ENCODE data around the gene MAP2K7. TPM values are rescaled to one million over a fixed set of nuclear protein-coding genes. Genes with fewer than 3 reads are reported as not detected.

MAP2K7 gene
- polyA plus RNA-seq, 1 donor (not counting 4 experiments of a cell fraction or from before 2014, with no cell fraction given) = 8.4 TPM

- FAIRE-seq = no peak
- H3K36me3 ChIP-seq (ENCODE audit: control insufficient read depth in 2 of 2, extremely low read depth in 1 of 2, insufficient read depth in 2 of 2, low read length in 2 of 2) = peaks cover 0 to 8% of the 10 kb centered on the region in 2 experiments
- H3K4me1 ChIP-seq (ENCODE audit: control insufficient read depth, extremely low read depth, insufficient read depth, low read length) = peaks cover 11% of the 10 kb centered on the region
- no peak overlapping the region for H3K4me3 ChIP-seq (ENCODE audit: control insufficient read depth in 2 of 3, extremely low read depth in 1 of 3, insufficient read depth in 2 of 3, low read depth in 1 of 3, low read length in 3 of 3)
- H3K9ac ChIP-seq (ENCODE audit: control insufficient read depth, extremely low read depth, insufficient read depth, low read length) = no peak overlapping the region
- H3K9me1 ChIP-seq (ENCODE audit: control insufficient read depth, extremely low read depth, insufficient read depth, low read length) = no peaks in the 10 kb centered on the region
- no peak overlapping the region for H2AFZ ChIP-seq (ENCODE audit: control insufficient read depth, low read length)
- no peaks in the 10 kb centered on the region for H3K9me3 ChIP-seq (ENCODE audit: control insufficient read depth, low read depth, low read length)
- no peak overlapping the region for H3K27ac ChIP-seq (ENCODE audit: control insufficient read depth, insufficient read depth, low read length)
- H4K20me1 ChIP-seq (ENCODE audit: control insufficient read depth, extremely low read depth, insufficient read depth, low read length) = no peaks in the 10 kb centered on the region
- dilution Hi-C loops (cut with MboI; ENCODE audit: extremely low pct_ligation_motif_present, low sequenced_read_pairs) = no loop called here
- H3K27me3 ChIP-seq (ENCODE audit: control insufficient read depth, extremely low read depth, insufficient read depth, low read length) = no peaks in the 10 kb centered on the region
- no peak for TF ChIP-seq EZH2 (IDR thresholded peaks at IDR 0.05; ENCODE audit: low read length)
- TF ChIP-seq CTCF (optimal IDR thresholded peaks at IDR 0.05 in 1 of 3, IDR thresholded peaks at IDR 0.05 in 1 of 3, conservative IDR thresholded peaks at IDR 0.05 in 1 of 3; ENCODE audit: extremely low read depth in 1 of 3, insufficient read depth in 2 of 3, low read length in 3 of 3) = peak in 1 of 3 experiments; percentile 24
- no peaks in the 10 kb centered on the region for H3K79me2 ChIP-seq (ENCODE audit: control insufficient read depth, insufficient read depth, low read length)
- DNase-seq (ENCODE audit: low read depth, low spot score) = no peak
- H3K4me2 ChIP-seq (ENCODE audit: control insufficient read depth, extremely low read depth, insufficient read depth, low read depth, low read length) = peak overlapping the region; percentile 60
Observed at GRCh38 chr19:7861619-7862412, 41.9 kb upstream of the MAP2K7 start.

GRCh38 chr19:7862413-7862951 is 41.2 kb upstream of the MAP2K7 start:
- no peaks in the 10 kb centered on the region for H3K9me1 ChIP-seq (ENCODE audit: control insufficient read depth, extremely low read depth, insufficient read depth, low read length)
- H2AFZ ChIP-seq (ENCODE audit: control insufficient read depth, low read length) = no peak overlapping the region
- H3K27ac ChIP-seq (ENCODE audit: control insufficient read depth, insufficient read depth, low read length) = no peak overlapping the region
- H3K9ac ChIP-seq (ENCODE audit: control insufficient read depth, extremely low read depth, insufficient read depth, low read length) = no peak overlapping the region
- peaks cover 11% of the 10 kb centered on the region for H3K4me1 ChIP-seq (ENCODE audit: control insufficient read depth, extremely low read depth, insufficient read depth, low read length)
- no peak for TF ChIP-seq CTCF (optimal IDR thresholded peaks at IDR 0.05 in 1 of 3, IDR thresholded peaks at IDR 0.05 in 1 of 3, conservative IDR thresholded peaks at IDR 0.05 in 1 of 3; ENCODE audit: extremely low read depth in 1 of 3, insufficient read depth in 2 of 3, low read length in 3 of 3)
- TF ChIP-seq EZH2 (IDR thresholded peaks at IDR 0.05; ENCODE audit: low read length) = no peak
- no peak for DNase-seq (ENCODE audit: low read depth, low spot score)
- H3K27me3 ChIP-seq (ENCODE audit: control insufficient read depth, extremely low read depth, insufficient read depth, low read length) = no peaks in the 10 kb centered on the region
- peak overlapping the region; percentile 60 for H3K4me2 ChIP-seq (ENCODE audit: control insufficient read depth, extremely low read depth, insufficient read depth, low read depth, low read length)
- no peak for FAIRE-seq
- no peaks in the 10 kb centered on the region for H4K20me1 ChIP-seq (ENCODE audit: control insufficient read depth, extremely low read depth, insufficient read depth, low read length)
- dilution Hi-C loops (cut with MboI; ENCODE audit: extremely low pct_ligation_motif_present, low sequenced_read_pairs) = no loop called here
- no peaks in the 10 kb centered on the region for H3K9me3 ChIP-seq (ENCODE audit: control insufficient read depth, low read depth, low read length)
- no peak overlapping the region for H3K4me3 ChIP-seq (ENCODE audit: control insufficient read depth in 2 of 3, extremely low read depth in 1 of 3, insufficient read depth in 2 of 3, low read depth in 1 of 3, low read length in 3 of 3)
- H3K79me2 ChIP-seq (ENCODE audit: control insufficient read depth, insufficient read depth, low read length) = no peaks in the 10 kb centered on the region
- H3K36me3 ChIP-seq (ENCODE audit: control insufficient read depth in 2 of 2, extremely low read depth in 1 of 2, insufficient read depth in 2 of 2, low read length in 2 of 2) = peaks cover 0 to 8% of the 10 kb centered on the region in 2 experiments
